GM12891 (cell line): ENCODE results near the gene EVC.

Experiments
- PAX5 ChIP-seq: IDR thresholded peaks from 2 replicates; pipeline ENCODE4 v1.6.1; 2011; ENCODE audit warnings: low read length, moderate library complexity, mild to moderate bottlenecking; ENCODE audit not compliant: insufficient read depth, severe bottlenecking
- POLR2A ChIP-seq: IDR thresholded peaks from 2 replicates; pipeline ENCODE4 v1.6.1; 2011; ENCODE audit warnings: low read depth, low read length, control low read depth
- POLR2AphosphoS5 ChIP-seq: IDR thresholded peaks from 2 replicates; pipeline ENCODE4 v1.6.1; 2011; ENCODE audit warnings: low read depth, low read length, control low read depth
- POU2F2 ChIP-seq: IDR thresholded peaks from 2 replicates; pipeline ENCODE4 v1.6.1; 2011; ENCODE audit warnings: low read depth, mild to moderate bottlenecking, control low read depth, low read length, moderate library complexity
- SPI1 ChIP-seq: IDR thresholded peaks from 2 replicates; pipeline ENCODE4 v1.6.1; 2011; ENCODE audit warnings: low read depth, low read length, control low read depth
- TAF1 ChIP-seq: IDR thresholded peaks from 2 replicates; pipeline ENCODE4 v1.6.1; 2011; ENCODE audit warnings: low read depth, low read length, control low read depth

GRCh38 chr4:5717449-5718158 is 6.6 kb downstream of the EVC start:
- TF ChIP-seq POLR2A (no peak), TAF1 (no peak), POLR2AphosphoS5 (no peak), SPI1 (no peak), POU2F2 (no peak), PAX5 (no peak)
